ENCODE results near the gene HRCT1.

HRCT1 gene

GRCh38 chr9:35945341-35946018, 39.5 kb downstream of the HRCT1 start:
- peak; percentile 81 for DNase-seq

GRCh38 chr9:35948451-35948850, 42.4 kb downstream of the HRCT1 start:
- DNase-seq: no peak

- no peak for DNase-seq
Observed at GRCh38 chr9:35948901-35949318, 42.9 kb downstream of the HRCT1 start.

GRCh38 chr9:35951736-35952135, 45.7 kb downstream of the HRCT1 start:
- no peak for DNase-seq

GRCh38 chr9:35952526-35953191, 46.7 kb downstream of the HRCT1 start:
- no peak for DNase-seq

- peak; percentile 76 for DNase-seq
Observed at GRCh38 chr9:35954942-35955546, 49.0 kb downstream of the HRCT1 start.

- no peak for DNase-seq
Observed at GRCh38 chr9:35956651-35957050, 50.6 kb downstream of the HRCT1 start.

All from suppressor macrophage treated with lipopolysaccharide for 4 hours (primary cell).